HG03565 (cell line): Measurements from ENCODE around the gene MEF2D.

Experiments used
- ATAC-seq: cut with Tn5 transposase; IDR thresholded peaks from one replicate; pipeline ENCODE4 v1.9.1; 2021; ENCODE audit warnings: mild to moderate bottlenecking, moderate library complexity; ENCODE audit not compliant: unreplicated experiment

Gene MEF2D

GRCh38 chr1:156489166-156489934 is 11.2 kb downstream of the MEF2D start:
- ATAC-seq: no peak

- peak; percentile 42 for ATAC-seq
Observed at GRCh38 chr1:156488566-156489165, 11.9 kb downstream of the MEF2D start.

GRCh38 chr1:156487862-156488261 is 12.7 kb downstream of the MEF2D start:
- ATAC-seq: peak; percentile 38

GRCh38 chr1:156486421-156487344 is 13.9 kb downstream of the MEF2D start:
- ATAC-seq: no peak

- ATAC-seq: no peak
Observed at GRCh38 chr1:156485984-156486383, 14.6 kb downstream of the MEF2D start.

- ATAC-seq: no peak
Observed at GRCh38 chr1:156484480-156485058, 16.0 kb downstream of the MEF2D start.

GRCh38 chr1:156483397-156483796 is 17.2 kb downstream of the MEF2D start:
- ATAC-seq: no peak

GRCh38 chr1:156482276-156482675 is 18.3 kb downstream of the MEF2D start:
- no peak for ATAC-seq

GRCh38 chr1:156481527-156481926 is 19.0 kb downstream of the MEF2D start:
- no peak for ATAC-seq

GRCh38 chr1:156480411-156481192 is 20.0 kb downstream of the MEF2D start:
- no peak for ATAC-seq

GRCh38 chr1:156480016-156480370 is 20.6 kb downstream of the MEF2D start:
- no peak for ATAC-seq

- no peak for ATAC-seq
Observed at GRCh38 chr1:156479093-156480015, 21.2 kb downstream of the MEF2D start.

- ATAC-seq: no peak
Observed at GRCh38 chr1:156478250-156478627, 22.3 kb downstream of the MEF2D start.

- no peak for ATAC-seq
Observed at GRCh38 chr1:156477526-156478249, 22.9 kb downstream of the MEF2D start.

GRCh38 chr1:156476501-156477298 is 23.9 kb downstream of the MEF2D start:
- ATAC-seq: no peak

GRCh38 chr1:156475568-156476500 is 24.7 kb downstream of the MEF2D start:
- ATAC-seq: no peak

- ATAC-seq: no peak
Observed at GRCh38 chr1:156474966-156475365, 25.6 kb downstream of the MEF2D start.
